ENCODE results near the gene LARP1. TPM values are rescaled to one million over a fixed set of nuclear protein-coding genes. Genes with fewer than 3 reads are reported as not detected.

The LARP1 gene
- total RNA-seq, 1 experiment from 2014 or later: 18.0 TPM

GRCh38 chr5:154860123-154860522, 104.9 kb downstream of the LARP1 start:
- in situ Hi-C loops (cut with HindIII; ENCODE audit: low pct_unique_long_range_greater_than_20kb, low sequenced_read_pairs): no loop called here
- DNase-seq (ENCODE audit: low read depth): peak; percentile 50

DNA sequence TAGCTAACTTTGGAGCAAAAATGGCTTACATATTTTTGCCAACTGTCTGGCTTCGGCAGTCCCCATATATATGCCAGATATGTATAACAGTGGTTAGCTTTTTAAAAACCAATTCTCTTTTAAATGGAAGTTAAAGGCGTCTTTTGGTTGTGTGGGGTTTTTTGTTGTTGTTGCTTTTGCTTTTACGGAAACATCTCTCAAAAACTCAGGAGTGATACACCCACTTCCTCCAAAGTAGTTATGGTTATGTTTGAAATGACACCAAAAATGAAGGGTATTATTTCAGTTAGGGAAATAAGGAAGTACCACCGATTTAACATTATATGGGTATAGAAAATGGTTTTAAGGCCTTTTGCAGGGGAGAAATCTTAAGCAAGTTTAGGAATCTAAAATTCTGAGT, 105.6 kb downstream of the LARP1 start:
- in situ Hi-C loops (cut with HindIII; ENCODE audit: low pct_unique_long_range_greater_than_20kb, low sequenced_read_pairs): no loop called here
- DNase-seq (ENCODE audit: low read depth): peak; percentile 22

- DNase-seq (ENCODE audit: low read depth): peak; percentile 78
- in situ Hi-C loops (cut with HindIII; ENCODE audit: low pct_unique_long_range_greater_than_20kb, low sequenced_read_pairs): no loop called here
Observed at GRCh38 chr5:154861946-154862345, 106.8 kb downstream of the LARP1 start.

DNA sequence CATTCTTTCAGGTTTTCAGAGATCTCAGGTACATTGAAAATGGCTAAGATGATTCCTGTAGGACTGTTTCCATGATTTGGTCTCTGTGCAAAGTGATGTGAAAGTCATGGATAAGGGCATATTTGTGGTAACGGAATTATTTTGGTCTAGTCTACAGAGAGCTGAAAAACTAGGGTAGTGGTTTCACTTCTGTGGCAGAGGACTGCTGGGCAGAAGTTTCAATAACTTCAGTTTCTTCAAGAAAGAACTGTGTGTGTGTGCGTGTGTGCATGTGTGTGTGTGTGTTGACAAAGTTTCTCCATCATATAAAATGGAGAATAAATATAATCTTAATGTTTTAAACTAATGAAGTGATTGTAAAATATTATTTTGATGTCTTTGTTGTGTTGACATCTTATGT, 107.6 kb downstream of the LARP1 start:
- no peak for DNase-seq (ENCODE audit: low read depth)
- in situ Hi-C loops (cut with HindIII; ENCODE audit: low pct_unique_long_range_greater_than_20kb, low sequenced_read_pairs): no loop called here

DNA sequence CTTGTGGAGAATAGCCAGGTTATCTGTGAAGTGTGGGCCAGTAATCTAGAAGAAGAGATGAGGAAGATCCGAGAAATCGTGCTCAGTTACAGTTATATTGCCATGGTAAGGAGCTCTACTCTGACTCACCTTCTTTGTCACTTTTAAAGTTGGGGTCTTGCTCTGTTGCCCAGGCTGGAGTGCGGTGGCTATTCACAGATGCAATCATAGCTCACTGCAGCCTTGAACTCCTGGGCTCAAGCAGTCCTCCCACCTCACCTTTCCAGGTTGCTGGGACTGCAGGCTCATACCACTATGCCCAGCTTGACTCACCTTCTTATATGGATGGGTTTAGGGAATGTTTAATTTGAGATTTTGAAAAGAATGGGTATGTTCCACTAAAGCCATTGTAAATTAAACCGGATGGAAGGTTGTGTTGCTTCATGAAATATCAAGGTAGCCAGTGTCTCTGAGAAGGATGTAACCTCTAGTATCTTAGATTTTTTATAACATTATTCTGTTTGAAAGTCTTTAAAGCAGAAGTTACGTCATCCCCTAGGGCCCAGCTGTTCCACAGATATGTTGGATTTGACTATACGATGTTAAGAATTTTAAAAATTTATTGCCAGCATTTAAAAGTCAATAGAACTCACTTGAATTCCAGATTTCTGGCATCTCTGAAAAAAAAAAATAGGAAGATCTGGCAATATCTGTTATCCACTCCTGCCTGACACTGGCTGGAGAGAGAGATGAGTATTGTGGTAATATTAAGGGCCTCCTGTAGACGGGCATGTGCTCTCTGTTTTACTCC, 108.3 kb downstream of the LARP1 start:
- in situ Hi-C loops (cut with HindIII; ENCODE audit: low pct_unique_long_range_greater_than_20kb, low sequenced_read_pairs): no loop called here

GRCh38 chr5:154865466-154866184, 110.4 kb downstream of the LARP1 start:
- DNase-seq (ENCODE audit: low read depth): no peak
- in situ Hi-C loops (cut with HindIII; ENCODE audit: low pct_unique_long_range_greater_than_20kb, low sequenced_read_pairs): no loop called here

More for the DNA sequence above, 108.3 kb downstream of the LARP1 start:
- DNase-seq (ENCODE audit: low read depth): no peak

GRCh38 chr5:154866841-154867240, 111.7 kb downstream of the LARP1 start:
- no peak for DNase-seq (ENCODE audit: low read depth)
- in situ Hi-C loops (cut with HindIII; ENCODE audit: low pct_unique_long_range_greater_than_20kb, low sequenced_read_pairs): no loop called here

Other genes with a start within 250 kb of the LARP1 start
- 0.26 and 4.2 TPM in 2 replicates for gene FAXDC2, start 95.2 kb downstream of the LARP1 start, total RNA-seq (2014; rRNA removed; shearing (Covaris generic); ENCODE audit: low replicate concordance)
- 66.5 and 88.5 TPM in 2 replicates for gene CNOT8, start 103.2 kb downstream of the LARP1 start, total RNA-seq (2014; rRNA removed; shearing (Covaris generic); ENCODE audit: low replicate concordance)
- gene GEMIN5, start 182.8 kb downstream of the LARP1 start, total RNA-seq (2014; rRNA removed; shearing (Covaris generic); ENCODE audit: low replicate concordance): 13.1 and 15.3 TPM in 2 replicates
- gene MRPL22, start 185.7 kb downstream of the LARP1 start, total RNA-seq (2014; rRNA removed; shearing (Covaris generic); ENCODE audit: low replicate concordance): 16.0 and 29.8 TPM in 2 replicates

All from Caki2 (cell line).